Measurements from ENCODE around the gene NR2F2. TPM values are rescaled to one million over a fixed set of nuclear protein-coding genes. Genes with fewer than 3 reads are reported as not detected.

Gene NR2F2
- total and polyA plus RNA-seq, 4 donors = 15.0 to 73.5 (median 35.4) TPM

- H3K27me3 ChIP-seq (ENCODE audit: control insufficient read depth in 3 of 3, insufficient read depth in 3 of 3, low read length in 2 of 3) = no peaks in the 10 kb centered on the region
- peaks cover 0 to 32% (median 6%) of the 10 kb centered on the region in 5 donors for H3K4me1 ChIP-seq (ENCODE audit: control insufficient read depth in 5 of 5, insufficient read depth in 5 of 5, low read length in 5 of 5)
- peak; percentile 60 to 84 (median 83) for DNase-seq
- peaks cover 0 to 54% (median 27%) of the 10 kb centered on the region in 4 donors for H3K36me3 ChIP-seq (ENCODE audit: control insufficient read depth in 4 of 4, insufficient read depth in 4 of 4, low read length in 4 of 4)
- TF ChIP-seq, protein P1, sequence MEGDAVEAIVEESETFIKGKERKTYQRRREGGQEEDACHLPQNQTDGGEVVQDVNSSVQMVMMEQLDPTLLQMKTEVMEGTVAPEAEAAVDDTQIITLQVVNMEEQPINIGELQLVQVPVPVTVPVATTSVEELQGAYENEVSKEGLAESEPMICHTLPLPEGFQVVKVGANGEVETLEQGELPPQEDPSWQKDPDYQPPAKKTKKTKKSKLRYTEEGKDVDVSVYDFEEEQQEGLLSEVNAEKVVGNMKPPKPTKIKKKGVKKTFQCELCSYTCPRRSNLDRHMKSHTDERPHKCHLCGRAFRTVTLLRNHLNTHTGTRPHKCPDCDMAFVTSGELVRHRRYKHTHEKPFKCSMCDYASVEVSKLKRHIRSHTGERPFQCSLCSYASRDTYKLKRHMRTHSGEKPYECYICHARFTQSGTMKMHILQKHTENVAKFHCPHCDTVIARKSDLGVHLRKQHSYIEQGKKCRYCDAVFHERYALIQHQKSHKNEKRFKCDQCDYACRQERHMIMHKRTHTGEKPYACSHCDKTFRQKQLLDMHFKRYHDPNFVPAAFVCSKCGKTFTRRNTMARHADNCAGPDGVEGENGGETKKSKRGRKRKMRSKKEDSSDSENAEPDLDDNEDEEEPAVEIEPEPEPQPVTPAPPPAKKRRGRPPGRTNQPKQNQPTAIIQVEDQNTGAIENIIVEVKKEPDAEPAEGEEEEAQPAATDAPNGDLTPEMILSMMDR (IDR thresholded peaks at IDR 0.05; ENCODE audit: control extremely low read depth, extremely low read depth) = no peak
- peak overlapping the region; percentile 82 to 100 for H3K9ac ChIP-seq (ENCODE audit: insufficient read depth in 1 of 2, low read length in 2 of 2)
- H3K4me3 ChIP-seq = peak overlapping the region; percentile 60
- peaks cover 0 to 5% (median 0%) of the 10 kb centered on the region in 4 donors for H3K9me3 ChIP-seq (ENCODE audit: control insufficient read depth in 4 of 4, insufficient read depth in 3 of 4, low read length in 3 of 4)
- no peak for ATAC-seq (ENCODE audit: insufficient read depth, low FRiP score)
- H3K27ac ChIP-seq (ENCODE audit: low read depth in 1 of 2, low read length in 1 of 2) = peak overlapping the region; percentile 72 to 87
- WGBS, 2 donors = 6 to 17% methylated on average over 9 of the region's 9 CpGs
These were observed 6.3 kb downstream of the NR2F2 start for GRCh38 chr15:96336596-96337364.

GRCh38 chr15:96337365-96338023, 7.0 kb downstream of the NR2F2 start:
- 6 to 8% methylated on average over 14 of the region's 14 CpGs for WGBS, 2 donors
- TF ChIP-seq, protein P1 (IDR thresholded peaks at IDR 0.05; ENCODE audit: control extremely low read depth, extremely low read depth) = no peak
- Histone ChIP-seq H3K27me3 (ENCODE audit: control insufficient read depth in 3 of 3, insufficient read depth in 3 of 3, low read length in 2 of 3) (no peaks in the 10 kb centered on the region), H3K4me3 (peak overlapping the region; percentile 60), H3K27ac (ENCODE audit: low read depth in 1 of 2, low read length in 1 of 2) (peak overlapping the region; percentile 72 to 87), H3K9me3 (ENCODE audit: control insufficient read depth in 4 of 4, insufficient read depth in 3 of 4, low read length in 3 of 4) (no peaks in the 10 kb centered on the region), H3K4me1 (ENCODE audit: control insufficient read depth in 5 of 5, insufficient read depth in 5 of 5, low read length in 5 of 5) (peaks cover 0 to 39% (median 6%) of the 10 kb centered on the region in 5 donors), H3K9ac (ENCODE audit: insufficient read depth in 1 of 2, low read length in 2 of 2) (peak overlapping the region; percentile 82 to 100), H3K36me3 (ENCODE audit: control insufficient read depth in 4 of 4, insufficient read depth in 4 of 4, low read length in 4 of 4) (peaks cover 0 to 49% (median 25%) of the 10 kb centered on the region in 4 donors)
- peak in 2 of 3 donors; percentile 20 to 60 for DNase-seq
- ATAC-seq (ENCODE audit: insufficient read depth, low FRiP score) = no peak

DNA sequence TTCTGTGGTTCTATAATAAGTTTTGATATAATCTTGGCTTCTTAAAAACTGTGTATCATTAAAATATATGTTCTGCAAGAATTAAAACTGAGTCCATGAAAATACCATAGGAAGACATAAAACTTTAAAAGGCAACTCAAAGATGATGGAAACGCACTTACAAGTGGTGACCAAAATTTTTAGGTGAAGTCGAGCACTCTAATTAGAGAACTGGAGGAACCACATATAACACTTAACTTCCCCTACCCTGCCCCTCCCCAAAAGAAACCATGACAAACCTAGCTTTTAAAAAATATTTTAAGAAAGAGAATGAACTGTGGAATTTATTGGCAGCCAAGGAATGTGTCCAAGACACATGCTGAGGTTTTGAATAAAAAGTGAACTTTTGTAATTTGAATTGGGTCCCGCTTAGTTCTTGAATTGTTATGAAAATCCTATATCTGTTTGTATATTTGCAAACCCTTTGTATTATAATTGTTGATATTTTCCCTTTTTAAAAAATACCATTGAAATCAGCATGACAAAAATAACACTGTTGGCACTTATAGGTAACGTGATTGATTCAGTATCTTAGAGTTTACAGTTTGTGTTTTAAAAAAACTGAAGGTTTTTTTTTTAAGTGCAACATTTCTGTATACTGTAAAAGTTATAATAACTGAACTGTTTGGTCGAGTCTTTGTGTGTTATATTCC, 7.7 kb downstream of the NR2F2 start:
- Histone ChIP-seq H3K4me3 (no peak overlapping the region), H3K9ac (ENCODE audit: insufficient read depth in 1 of 2, low read length in 2 of 2) (peak overlapping the region; percentile 82 to 100), H3K9me3 (ENCODE audit: control insufficient read depth in 4 of 4, insufficient read depth in 3 of 4, low read length in 3 of 4) (no peaks in the 10 kb centered on the region), H3K27me3 (ENCODE audit: control insufficient read depth in 3 of 3, insufficient read depth in 3 of 3, low read length in 2 of 3) (no peaks in the 10 kb centered on the region), H3K4me1 (ENCODE audit: control insufficient read depth in 5 of 5, insufficient read depth in 5 of 5, low read length in 5 of 5) (peaks cover 0 to 47% (median 6%) of the 10 kb centered on the region in 5 donors), H3K36me3 (ENCODE audit: control insufficient read depth in 4 of 4, insufficient read depth in 4 of 4, low read length in 4 of 4) (peaks cover 0 to 49% (median 24%) of the 10 kb centered on the region in 4 donors), H3K27ac (ENCODE audit: low read depth in 1 of 2, low read length in 1 of 2) (no peak overlapping the region)
- TF ChIP-seq, protein P1 (IDR thresholded peaks at IDR 0.05; ENCODE audit: control extremely low read depth, extremely low read depth) = no peak
- WGBS, 2 donors = 26 to 38% methylated on average over 5 of the region's 5 CpGs
- DNase-seq (peak in 2 of 3 donors; percentile 66 to 73), ATAC-seq (ENCODE audit: insufficient read depth, low FRiP score) (no peak)
